IMR-90 (cell line): ENCODE results near the gene FBXW8. TPM values are rescaled to one million over a fixed set of nuclear protein-coding genes. Genes with fewer than 3 reads are reported as not detected.

ENCODE experiments used
- ATAC-seq: fragments of 200-7000 bp; cut with Tn5 transposase; 2 replicates; pipeline ENCODE4 v1.9.1; 2020; ENCODE audit warnings: low read depth, mild to moderate bottlenecking, moderate library complexity
- BruUV-seq: library from RNA; stranded (reverse); fragments of 400-500 nt; replicated peaks from 2 replicates; lab custom pipeline; 2021; lab: Mats Ljungman, UMichigan
- CTCF ChIA-PET: fragments of 300-600 bp; formaldehyde crosslinking; extraction: SDS; loops from one replicate; lab custom pipeline; 2021; ENCODE audit warnings: antibody characterized with exemption; lab: Yijun Ruan, JAX
- POLR2A ChIA-PET: fragments of 300-600 bp; sonication (Branson Sonifier 250); formaldehyde crosslinking; loops from one replicate; lab custom pipeline; 2022; ENCODE audit warnings: antibody characterized with exemption; ENCODE audit not compliant: unreplicated experiment; lab: Charles Lee
- DNase-seq: peaks from one replicate; pipeline ENCODE4 v3.0.0; 2013
- H2AFZ ChIP-seq: replicated peaks from 2 replicates; pipeline ENCODE3; 2013; ENCODE audit warnings: low read length, mild to moderate bottlenecking; ENCODE audit not compliant: poor library complexity
- H2AK5ac ChIP-seq: 2 replicates; pipeline ENCODE4 v1.6.1; 2013; ENCODE audit warnings: low read depth, low read length, inconsistent platforms
- H2AK9ac ChIP-seq: replicated peaks from 2 replicates; pipeline ENCODE3; 2013; ENCODE audit warnings: mild to moderate bottlenecking, low read depth, low read length, moderate library complexity; ENCODE audit not compliant: poor library complexity
- H2BK120ac ChIP-seq: 2 replicates; pipeline ENCODE4 v1.6.1; 2013; ENCODE audit warnings: low read depth, low read length, inconsistent platforms
- H2BK15ac ChIP-seq: 3 replicates; pipeline ENCODE4 v1.6.1; 2013; ENCODE audit warnings: low read depth, low read length, inconsistent platforms
- H2BK20ac ChIP-seq: 2 replicates; pipeline ENCODE4 v1.6.1; 2013; ENCODE audit warnings: low read depth, mild to moderate bottlenecking, inconsistent platforms, low read length, moderate library complexity
- H2BK5ac ChIP-seq: 2 replicates; pipeline ENCODE4 v1.6.1; 2013; ENCODE audit warnings: mild to moderate bottlenecking, low read depth, low read length, inconsistent platforms; ENCODE audit not compliant: poor library complexity, severe bottlenecking
- H3K14ac ChIP-seq: replicated peaks from 2 replicates; pipeline ENCODE4 v1.6.1; 2013; ENCODE audit warnings: low read depth, low read length, inconsistent platforms
- H3K18ac ChIP-seq: 2 replicates; pipeline ENCODE4 v1.6.1; 2013; ENCODE audit warnings: low read depth, low read length, control low read depth
- H3K23ac ChIP-seq: 2 replicates; pipeline ENCODE4 v1.6.1; 2013; ENCODE audit warnings: low read depth, low read length, inconsistent platforms
- H3K27ac ChIP-seq: 2 replicates; pipeline ENCODE4 v1.5.1; 2013; ENCODE audit warnings: mild to moderate bottlenecking, control low read depth, low read length; ENCODE audit not compliant: insufficient read depth
- H3K27me3 ChIP-seq: 2 replicates; pipeline ENCODE4 v1.6.1; 2013; ENCODE audit warnings: low read length; ENCODE audit not compliant: control insufficient read depth, insufficient read depth
- H3K36me3 ChIP-seq: 2 replicates; pipeline ENCODE4 v1.6.1; 2013; ENCODE audit warnings: low read length, mixed read lengths; ENCODE audit not compliant: control insufficient read depth, insufficient read depth
- H3K4ac ChIP-seq: 2 replicates; pipeline ENCODE4 v1.6.1; 2013; ENCODE audit warnings: low read depth, low read length, inconsistent platforms
- H3K4me1 ChIP-seq: 2 replicates; pipeline ENCODE4 v1.6.1; 2013; ENCODE audit warnings: low read length, mixed read lengths; ENCODE audit not compliant: control insufficient read depth, insufficient read depth
- H3K4me2 ChIP-seq: 2 replicates; pipeline ENCODE4 v1.6.1; 2013; ENCODE audit warnings: low read depth, mild to moderate bottlenecking, control low read depth, low read length, moderate library complexity
- H3K4me3 ChIP-seq: 2 replicates; pipeline ENCODE4 v1.5.1; 2013; ENCODE audit warnings: low read depth, mild to moderate bottlenecking, control low read depth, low read length, moderate library complexity; ENCODE audit not compliant: insufficient read depth
- H3K56ac ChIP-seq: 2 replicates; pipeline ENCODE4 v1.6.1; 2013; ENCODE audit warnings: low read length, inconsistent platforms; ENCODE audit not compliant: insufficient read depth; ENCODE audit errors: extremely low read depth
- H3K79me1 ChIP-seq, 2 experiments: 2 replicates each; pipeline ENCODE4 v1.6.1; 2013; ENCODE audit warnings: low read length in 2 of 2, inconsistent platforms in 1 of 2, low read depth in 1 of 2
- H3K9ac ChIP-seq: 2 replicates; pipeline ENCODE4 v1.6.1; 2013; ENCODE audit warnings: low read depth, low read length, control low read depth
- H3K9me1 ChIP-seq: 2 replicates; pipeline ENCODE4 v1.6.1; 2013; ENCODE audit warnings: low read length, inconsistent platforms; ENCODE audit not compliant: insufficient read depth
- H3K9me3 ChIP-seq: 2 replicates; pipeline ENCODE4 v1.6.1; 2013; ENCODE audit warnings: low read length; ENCODE audit not compliant: control insufficient read depth, insufficient read depth
- H4K20me1 ChIP-seq: 2 replicates; pipeline ENCODE4 v1.6.1; 2013; ENCODE audit warnings: low read length, inconsistent platforms; ENCODE audit not compliant: insufficient read depth
- H4K5ac ChIP-seq: 2 replicates; pipeline ENCODE4 v1.6.1; 2013; ENCODE audit warnings: mild to moderate bottlenecking, low read depth, low read length, control low read depth
- H4K8ac ChIP-seq, 2 experiments: 2 replicates each; pipeline ENCODE4 v1.6.1; 2013; ENCODE audit warnings: low read depth in 2 of 2, low read length in 2 of 2, control low read depth in 1 of 2, inconsistent platforms in 1 of 2
- H4K91ac ChIP-seq: 2 replicates; pipeline ENCODE4 v1.6.1; 2013; ENCODE audit warnings: low read depth, low read length, inconsistent platforms; ENCODE audit not compliant: insufficient read depth
- BHLHE40 ChIP-seq: fragments of 150-350 bp; IDR thresholded peaks from 2 replicates; pipeline ENCODE4 v1.6.1; 2016; ENCODE audit warnings: mild to moderate bottlenecking, low read depth, low read length
- CEBPB ChIP-seq: IDR thresholded peaks from 2 replicates; pipeline ENCODE4 v1.6.1; 2012; ENCODE audit warnings: low read depth, low read length, improper control_type of control experiment
- CHD1 ChIP-seq: IDR thresholded peaks from 2 replicates; pipeline ENCODE4 v1.6.1; 2012; ENCODE audit warnings: low read depth, low read length, improper control_type of control experiment
- ELK1 ChIP-seq: fragments of 150-350 bp; IDR thresholded peaks from 2 replicates; pipeline ENCODE4 v1.6.1; 2016; ENCODE audit warnings: low read depth, mild to moderate bottlenecking, low read length, moderate library complexity, borderline replicate concordance
- FOS ChIP-seq: fragments of 150-350 bp; IDR thresholded peaks from 2 replicates; pipeline ENCODE4 v1.6.1; 2016; ENCODE audit warnings: low read depth, low read length
- POLR2A ChIP-seq: IDR thresholded peaks from 2 replicates; pipeline ENCODE4 v1.6.1; 2012; ENCODE audit warnings: mild to moderate bottlenecking, low read depth, low read length
- RAD21 ChIP-seq: IDR thresholded peaks from 2 replicates; pipeline ENCODE4 v1.6.1; 2012; ENCODE audit warnings: low read length, improper control_type of control experiment
- RCOR1 ChIP-seq: IDR thresholded peaks from 2 replicates; pipeline ENCODE4 v1.6.1; 2012; ENCODE audit warnings: mild to moderate bottlenecking, low read length, improper control_type of control experiment; ENCODE audit not compliant: insufficient replicate concordance
- RFX5 ChIP-seq: IDR thresholded peaks from 2 replicates; pipeline ENCODE4 v1.8.0; 2012; ENCODE audit warnings: low read depth, mild to moderate bottlenecking, low read length, moderate library complexity
- SMC3 ChIP-seq: fragments of 150-350 bp; IDR thresholded peaks from 2 replicates; pipeline ENCODE4 v1.6.1; 2016; ENCODE audit warnings: low read depth, mild to moderate bottlenecking, antibody characterized with exemption, low read length, moderate library complexity
- WGBS, 2 experiments: methylation state at CpG; one replicate each; pipeline versions ENCODE4 v1.1.5 to v1.1.7; 2013; ENCODE audit warnings: missing lambda C conversion rate in 2 of 2; ENCODE audit not compliant: insufficient read length in 1 of 2; ENCODE audit errors: extremely low coverage in 2 of 2; 5-methylcytosine and 5-hydroxymethylcytosine counted together
- dilution Hi-C: fragments of 300-500 bp; cut with HindIII; formaldehyde crosslinking; loops from one replicate; pipeline ENCODE4 v1.14.3; 2018; ENCODE audit warnings: low sequenced_read_pairs; ENCODE audit not compliant: unreplicated experiment
- in situ Hi-C: fragments of 300-500 bp; cut with MboI; formaldehyde crosslinking; loops from 3 replicates; pipeline ENCODE4 v1.14.3; 2019; ENCODE audit warnings: low sequenced_read_pairs, inconsistent platforms, mixed read lengths
- intact Hi-C: fragments of 100-400 bp; cut with micrococcal nuclease; formaldehyde crosslinking; loops from 2 replicates; pipeline ENCODE4 v1.10.0; 2022
- polyA plus RNA-seq, 3 experiments: library from polyadenylated mRNA; depleted of rRNA; stranded (reverse); fragments of >200 nt; gene quantifications; 2 replicates each; pipeline ENCODE4 v1.2.3, GENCODE V29; 2012; ENCODE audit warnings: low replicate concordance in 1 of 3
- total RNA-seq: library from RNA; depleted of rRNA; stranded (reverse); fragments of >200 nt; gene quantifications from 2 replicates; pipeline ENCODE4 v1.2.3, GENCODE V29; 2012
- TF ChIP-seq, protein P1 (sequence below): conservative IDR thresholded peaks from 2 replicates; pipeline ENCODE4 v1.5.1; 2012; ENCODE audit warnings: mild to moderate bottlenecking, low read depth, low read length, improper control_type of control experiment
- TF ChIP-seq, protein P2 (sequence below): fragments of 150-350 bp; IDR thresholded peaks from 2 replicates; pipeline ENCODE4 v1.6.1; 2017; ENCODE audit warnings: mild to moderate bottlenecking, antibody characterized with exemption, low read length, low read depth

Gene FBXW8
- total and polyA plus RNA-seq, 2 of the 4 experiments (the other 2 are of a cell fraction): 20.3 to 25.8 TPM

- Histone ChIP-seq H3K9me3 (no peaks in the 10 kb centered on the region), H3K4me2 (no peak overlapping the region), H3K9ac (no peak overlapping the region), H4K5ac (no peak overlapping the region), H2AK9ac (peak overlapping the region; percentile 57), H4K8ac (no peak overlapping the region), H2AFZ (no peak overlapping the region), H2AK5ac (no peak overlapping the region), H3K18ac (no peak overlapping the region), H3K4me1 (no peaks in the 10 kb centered on the region; the same call in 1 of the 2 replicates), H3K23ac (no peak overlapping the region), H3K27ac (no peak overlapping the region), H3K4ac (no peak overlapping the region), H2BK5ac (no peak overlapping the region), H3K56ac (no peak overlapping the region), H3K14ac (no peak overlapping the region), H3K36me3 (peaks cover 51% of the 10 kb centered on the region), H4K20me1 (peaks cover 27% of the 10 kb centered on the region), H2BK15ac (no peak overlapping the region), H3K9me1 (no peaks in the 10 kb centered on the region), H2BK120ac (no peak overlapping the region), H2BK20ac (no peak overlapping the region), H3K79me1 (peaks cover 5 to 23% of the 10 kb centered on the region in 2 experiments), H3K27me3 (no peaks in the 10 kb centered on the region), H4K91ac (no peak overlapping the region), H3K4me3 (no peak overlapping the region)
- no TSS peak for BruUV-seq
- dilution Hi-C loops: no loop called here
- DNase-seq (no peak), ATAC-seq (no peak)
- ChIA-PET POLR2A (no interaction called here), CTCF (no interaction called here)
- in situ Hi-C loops: no loop called here
- TF ChIP-seq, protein P1, sequence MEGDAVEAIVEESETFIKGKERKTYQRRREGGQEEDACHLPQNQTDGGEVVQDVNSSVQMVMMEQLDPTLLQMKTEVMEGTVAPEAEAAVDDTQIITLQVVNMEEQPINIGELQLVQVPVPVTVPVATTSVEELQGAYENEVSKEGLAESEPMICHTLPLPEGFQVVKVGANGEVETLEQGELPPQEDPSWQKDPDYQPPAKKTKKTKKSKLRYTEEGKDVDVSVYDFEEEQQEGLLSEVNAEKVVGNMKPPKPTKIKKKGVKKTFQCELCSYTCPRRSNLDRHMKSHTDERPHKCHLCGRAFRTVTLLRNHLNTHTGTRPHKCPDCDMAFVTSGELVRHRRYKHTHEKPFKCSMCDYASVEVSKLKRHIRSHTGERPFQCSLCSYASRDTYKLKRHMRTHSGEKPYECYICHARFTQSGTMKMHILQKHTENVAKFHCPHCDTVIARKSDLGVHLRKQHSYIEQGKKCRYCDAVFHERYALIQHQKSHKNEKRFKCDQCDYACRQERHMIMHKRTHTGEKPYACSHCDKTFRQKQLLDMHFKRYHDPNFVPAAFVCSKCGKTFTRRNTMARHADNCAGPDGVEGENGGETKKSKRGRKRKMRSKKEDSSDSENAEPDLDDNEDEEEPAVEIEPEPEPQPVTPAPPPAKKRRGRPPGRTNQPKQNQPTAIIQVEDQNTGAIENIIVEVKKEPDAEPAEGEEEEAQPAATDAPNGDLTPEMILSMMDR: no peak
- TF ChIP-seq SMC3 (no peak), CHD1 (no peak), RFX5 (no peak), RAD21 (no peak), FOS (no peak), CEBPB (no peak), BHLHE40 (no peak), ELK1 (no peak), RCOR1 (no peak), POLR2A (no peak)
- TF ChIP-seq, protein P2, sequence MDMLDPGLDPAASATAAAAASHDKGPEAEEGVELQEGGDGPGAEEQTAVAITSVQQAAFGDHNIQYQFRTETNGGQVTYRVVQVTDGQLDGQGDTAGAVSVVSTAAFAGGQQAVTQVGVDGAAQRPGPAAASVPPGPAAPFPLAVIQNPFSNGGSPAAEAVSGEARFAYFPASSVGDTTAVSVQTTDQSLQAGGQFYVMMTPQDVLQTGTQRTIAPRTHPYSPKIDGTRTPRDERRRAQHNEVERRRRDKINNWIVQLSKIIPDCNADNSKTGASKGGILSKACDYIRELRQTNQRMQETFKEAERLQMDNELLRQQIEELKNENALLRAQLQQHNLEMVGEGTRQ: no peak
- intact Hi-C loops: no loop called here
- 95% methylated on average over 6 of the region's 24 CpGs; no CpG with 5 or more reads in 1 of the 2 experiments for WGBS, 2 experiments
Measured at GRCh38 chr12:117023998-117024960, 113.5 kb downstream of the FBXW8 start.
